ENCODE data around the gene WWOX.

DNA sequence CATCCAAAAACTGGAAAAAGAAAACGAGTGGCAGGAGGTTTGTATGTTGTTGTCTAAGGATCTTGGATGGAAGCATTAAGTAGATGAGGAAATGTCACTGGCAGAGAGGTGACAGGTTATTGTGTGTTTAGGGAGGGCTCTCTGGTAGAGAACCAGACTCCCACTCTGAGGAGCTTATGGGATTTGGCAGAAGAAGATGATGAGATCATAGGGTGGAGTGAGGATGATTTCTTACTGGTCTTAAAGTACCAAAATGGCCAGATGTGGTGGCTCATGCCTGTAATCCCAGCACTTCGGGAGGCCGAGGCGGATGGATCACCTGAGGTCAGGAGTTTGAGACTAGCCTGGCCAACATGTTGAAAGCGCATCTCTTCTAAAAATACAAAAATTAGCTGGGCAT is 9.0 kb downstream of the WWOX start:
- TF ChIP-seq, protein P1, sequence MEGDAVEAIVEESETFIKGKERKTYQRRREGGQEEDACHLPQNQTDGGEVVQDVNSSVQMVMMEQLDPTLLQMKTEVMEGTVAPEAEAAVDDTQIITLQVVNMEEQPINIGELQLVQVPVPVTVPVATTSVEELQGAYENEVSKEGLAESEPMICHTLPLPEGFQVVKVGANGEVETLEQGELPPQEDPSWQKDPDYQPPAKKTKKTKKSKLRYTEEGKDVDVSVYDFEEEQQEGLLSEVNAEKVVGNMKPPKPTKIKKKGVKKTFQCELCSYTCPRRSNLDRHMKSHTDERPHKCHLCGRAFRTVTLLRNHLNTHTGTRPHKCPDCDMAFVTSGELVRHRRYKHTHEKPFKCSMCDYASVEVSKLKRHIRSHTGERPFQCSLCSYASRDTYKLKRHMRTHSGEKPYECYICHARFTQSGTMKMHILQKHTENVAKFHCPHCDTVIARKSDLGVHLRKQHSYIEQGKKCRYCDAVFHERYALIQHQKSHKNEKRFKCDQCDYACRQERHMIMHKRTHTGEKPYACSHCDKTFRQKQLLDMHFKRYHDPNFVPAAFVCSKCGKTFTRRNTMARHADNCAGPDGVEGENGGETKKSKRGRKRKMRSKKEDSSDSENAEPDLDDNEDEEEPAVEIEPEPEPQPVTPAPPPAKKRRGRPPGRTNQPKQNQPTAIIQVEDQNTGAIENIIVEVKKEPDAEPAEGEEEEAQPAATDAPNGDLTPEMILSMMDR (IDR thresholded peaks at IDR 0.05), result no peak
- TF ChIP-seq POLR2A (IDR thresholded peaks at IDR 0.05), result no peak
